Fibroblast of mammary gland (primary cell): ENCODE data around the gene PSTPIP1.

ENCODE experiments used
- DNase-seq: peaks from one replicate; pipeline ENCODE4 v3.0.0-alpha.2; 2010; ENCODE audit warnings: low read depth
- H3K4me3 ChIP-seq: 2 replicates; pipeline ENCODE4 v1.5.1; 2011; ENCODE audit warnings: low read depth, mild to moderate bottlenecking, low read length, moderate library complexity; ENCODE audit not compliant: control insufficient read depth
- TF ChIP-seq, protein P1 (sequence below): conservative IDR thresholded peaks from 2 replicates; pipeline ENCODE4 v1.5.1; 2011; ENCODE audit warnings: low read depth, low read length, inconsistent platforms; ENCODE audit not compliant: control insufficient read depth, insufficient read depth

Gene PSTPIP1

DNA sequence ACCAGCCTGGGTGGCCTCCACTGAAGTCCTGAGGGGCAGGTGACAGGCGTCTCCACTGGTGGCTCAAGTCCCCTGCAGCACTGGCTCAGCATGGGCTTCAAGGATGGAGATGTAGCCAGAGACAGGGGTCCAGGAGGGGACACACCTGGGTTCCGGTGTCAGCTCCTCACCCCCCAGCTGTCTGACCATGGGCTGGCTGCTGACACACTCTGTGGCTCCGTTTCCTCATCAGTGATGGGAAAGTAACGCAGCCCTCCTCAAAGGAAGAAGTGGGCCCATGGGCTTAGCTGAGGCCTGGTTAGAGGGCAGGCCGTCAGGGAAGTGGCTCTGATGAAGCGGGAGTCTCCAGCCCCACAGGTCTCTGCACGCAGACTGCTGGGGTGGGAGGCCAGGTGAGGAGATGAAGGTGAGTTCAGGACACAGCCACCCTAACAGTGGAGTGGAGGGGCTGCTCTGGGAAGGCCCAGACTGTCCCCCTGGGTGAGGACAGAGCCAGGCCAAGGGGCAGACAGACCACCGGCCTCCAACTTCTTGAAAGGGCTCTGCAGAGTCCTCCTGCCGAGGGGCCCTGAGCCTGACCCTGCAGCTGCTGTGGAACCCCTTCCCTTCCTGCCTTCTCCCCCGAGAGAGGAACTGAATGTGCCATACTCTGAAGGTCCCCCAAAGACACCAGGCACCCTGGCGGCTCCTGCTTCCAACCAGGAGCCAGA, 24.0 kb downstream of the PSTPIP1 start:
- H3K4me3 ChIP-seq = no peak overlapping the region
- DNase-seq = no peak

DNA sequence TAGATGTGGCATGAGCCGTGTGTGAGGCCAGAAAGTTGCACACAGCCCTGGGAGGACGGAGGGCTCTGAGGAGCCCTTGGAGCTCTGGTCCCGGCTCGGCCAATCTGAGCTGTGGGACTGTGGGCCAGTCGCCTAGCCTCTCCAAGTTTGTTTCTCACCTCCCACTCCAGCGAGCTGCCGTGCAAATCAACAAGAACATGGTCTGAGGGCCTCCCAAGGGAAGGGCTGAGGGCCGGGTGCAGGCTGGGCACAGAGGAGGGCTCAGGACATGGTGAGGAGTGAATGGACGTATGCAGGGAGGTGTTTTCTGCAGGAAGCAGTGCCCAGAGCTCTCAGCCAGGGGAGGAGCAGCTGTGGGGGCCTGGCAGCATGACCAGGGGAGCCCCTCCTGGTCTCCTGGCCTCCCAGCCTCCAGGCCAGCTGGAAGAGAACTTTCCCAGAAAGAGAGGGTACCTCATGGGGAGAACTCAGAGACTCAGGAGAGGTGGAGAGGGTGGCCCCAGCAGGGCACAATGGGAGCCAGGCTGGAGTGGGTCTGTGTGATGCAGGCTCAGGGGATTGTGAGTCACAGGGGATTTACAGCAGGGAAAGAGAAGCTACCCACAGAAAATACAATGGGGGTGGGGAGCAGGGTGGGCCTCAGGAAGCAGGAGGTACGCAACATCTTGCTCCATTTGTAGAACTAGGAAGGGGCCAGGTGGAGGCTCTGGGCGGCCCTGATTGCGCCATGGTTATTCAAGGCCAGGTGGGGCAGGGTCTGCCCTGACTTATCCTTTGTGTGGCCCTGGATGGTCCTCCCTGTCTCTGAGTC, 24.8 kb downstream of the PSTPIP1 start:
- TF ChIP-seq, protein P1, sequence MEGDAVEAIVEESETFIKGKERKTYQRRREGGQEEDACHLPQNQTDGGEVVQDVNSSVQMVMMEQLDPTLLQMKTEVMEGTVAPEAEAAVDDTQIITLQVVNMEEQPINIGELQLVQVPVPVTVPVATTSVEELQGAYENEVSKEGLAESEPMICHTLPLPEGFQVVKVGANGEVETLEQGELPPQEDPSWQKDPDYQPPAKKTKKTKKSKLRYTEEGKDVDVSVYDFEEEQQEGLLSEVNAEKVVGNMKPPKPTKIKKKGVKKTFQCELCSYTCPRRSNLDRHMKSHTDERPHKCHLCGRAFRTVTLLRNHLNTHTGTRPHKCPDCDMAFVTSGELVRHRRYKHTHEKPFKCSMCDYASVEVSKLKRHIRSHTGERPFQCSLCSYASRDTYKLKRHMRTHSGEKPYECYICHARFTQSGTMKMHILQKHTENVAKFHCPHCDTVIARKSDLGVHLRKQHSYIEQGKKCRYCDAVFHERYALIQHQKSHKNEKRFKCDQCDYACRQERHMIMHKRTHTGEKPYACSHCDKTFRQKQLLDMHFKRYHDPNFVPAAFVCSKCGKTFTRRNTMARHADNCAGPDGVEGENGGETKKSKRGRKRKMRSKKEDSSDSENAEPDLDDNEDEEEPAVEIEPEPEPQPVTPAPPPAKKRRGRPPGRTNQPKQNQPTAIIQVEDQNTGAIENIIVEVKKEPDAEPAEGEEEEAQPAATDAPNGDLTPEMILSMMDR = no peak
- no peak for DNase-seq
- no peak overlapping the region for H3K4me3 ChIP-seq

More for the DNA sequence above, 24.0 kb downstream of the PSTPIP1 start:
- TF ChIP-seq, protein P1 = no peak

DNA sequence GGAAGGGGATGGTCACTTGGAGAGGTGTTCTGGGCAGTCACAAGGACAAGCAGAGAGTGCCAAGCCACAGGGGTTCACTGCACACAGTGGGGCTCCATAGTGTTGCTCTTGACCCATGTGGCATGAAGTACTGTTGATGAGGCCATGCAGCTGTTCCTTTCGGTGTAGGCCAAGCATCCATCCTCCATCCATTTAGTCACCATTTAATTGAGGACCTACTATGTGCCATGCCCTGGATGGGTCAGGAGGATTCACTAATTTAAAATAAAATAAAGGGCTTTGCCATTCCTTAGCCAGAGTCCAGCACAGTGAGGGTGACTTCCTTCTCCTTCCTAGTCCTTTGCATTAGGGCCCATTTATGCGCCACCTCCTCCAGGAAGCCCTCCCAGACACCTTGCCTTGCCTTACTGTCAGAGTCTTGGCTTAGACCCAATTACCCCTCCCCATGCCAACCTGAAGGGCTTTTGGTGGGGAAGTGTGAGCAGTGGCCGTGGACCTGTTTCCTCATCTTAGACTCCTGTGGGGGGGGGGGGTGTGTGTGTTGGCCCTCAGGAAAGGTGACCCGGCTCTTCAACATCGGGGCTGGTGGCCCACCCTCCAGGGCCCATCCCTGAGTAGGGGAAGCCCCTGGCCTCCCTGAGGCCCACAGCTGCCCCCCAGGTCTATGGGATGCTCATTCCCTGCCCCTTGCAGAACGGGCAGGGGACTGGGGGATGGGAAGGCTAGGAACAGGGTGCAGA, 25.6 kb downstream of the PSTPIP1 start:
- TF ChIP-seq, protein P1 = no peak
- no peak for DNase-seq
- H3K4me3 ChIP-seq = no peak overlapping the region

DNA sequence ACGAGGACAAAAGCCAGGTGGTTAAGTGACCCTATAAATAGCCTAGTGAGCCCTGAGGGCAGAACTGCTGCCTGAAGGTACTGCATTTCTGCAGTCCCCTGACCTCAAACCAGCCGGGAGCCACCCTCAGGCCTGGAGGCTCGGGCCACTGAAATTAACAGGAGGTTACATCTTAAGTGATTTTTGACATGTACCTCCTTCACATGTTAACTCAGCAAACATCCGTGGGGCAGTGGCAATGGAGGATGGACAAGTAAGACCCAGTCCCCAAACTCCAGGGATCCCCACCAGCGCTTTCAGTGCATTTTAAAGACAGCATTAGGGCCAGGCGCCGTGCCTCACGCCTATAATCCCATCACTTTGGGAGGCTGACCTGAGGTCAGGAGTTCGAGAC, 26.2 kb downstream of the PSTPIP1 start:
- H3K4me3 ChIP-seq = no peak overlapping the region
- TF ChIP-seq, protein P1 = no peak
- DNase-seq = no peak

DNA sequence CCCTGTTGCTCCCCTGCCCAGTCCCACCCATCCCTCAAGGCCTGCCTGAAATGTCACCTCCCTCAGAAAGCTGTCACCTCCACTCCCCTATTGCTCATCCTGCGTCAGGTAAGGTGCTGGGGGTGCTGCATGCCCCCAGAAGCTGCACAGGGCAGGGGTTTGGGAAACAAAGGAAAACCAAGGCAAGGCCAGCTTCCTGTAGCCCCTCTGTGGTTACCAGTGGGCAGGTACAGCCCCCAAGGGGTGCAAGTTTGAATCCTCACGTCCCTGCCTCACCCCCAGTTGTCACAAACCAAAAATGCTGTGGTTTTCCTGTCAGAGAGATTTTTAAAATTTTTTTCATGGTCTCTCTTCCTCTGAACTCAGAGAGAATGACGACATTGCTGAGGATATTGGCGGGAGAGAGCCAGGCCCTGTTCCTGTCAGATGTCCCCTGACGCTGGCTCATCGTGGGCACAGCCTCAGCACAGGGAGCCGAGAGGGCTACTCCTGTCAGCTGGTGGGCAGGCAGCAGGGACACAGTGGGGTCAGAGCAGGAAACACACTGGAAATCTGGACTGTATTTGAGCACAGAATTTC, 27.0 kb downstream of the PSTPIP1 start:
- no peak overlapping the region for H3K4me3 ChIP-seq
- TF ChIP-seq, protein P1 = no peak
- DNase-seq = peak; percentile 47

DNA sequence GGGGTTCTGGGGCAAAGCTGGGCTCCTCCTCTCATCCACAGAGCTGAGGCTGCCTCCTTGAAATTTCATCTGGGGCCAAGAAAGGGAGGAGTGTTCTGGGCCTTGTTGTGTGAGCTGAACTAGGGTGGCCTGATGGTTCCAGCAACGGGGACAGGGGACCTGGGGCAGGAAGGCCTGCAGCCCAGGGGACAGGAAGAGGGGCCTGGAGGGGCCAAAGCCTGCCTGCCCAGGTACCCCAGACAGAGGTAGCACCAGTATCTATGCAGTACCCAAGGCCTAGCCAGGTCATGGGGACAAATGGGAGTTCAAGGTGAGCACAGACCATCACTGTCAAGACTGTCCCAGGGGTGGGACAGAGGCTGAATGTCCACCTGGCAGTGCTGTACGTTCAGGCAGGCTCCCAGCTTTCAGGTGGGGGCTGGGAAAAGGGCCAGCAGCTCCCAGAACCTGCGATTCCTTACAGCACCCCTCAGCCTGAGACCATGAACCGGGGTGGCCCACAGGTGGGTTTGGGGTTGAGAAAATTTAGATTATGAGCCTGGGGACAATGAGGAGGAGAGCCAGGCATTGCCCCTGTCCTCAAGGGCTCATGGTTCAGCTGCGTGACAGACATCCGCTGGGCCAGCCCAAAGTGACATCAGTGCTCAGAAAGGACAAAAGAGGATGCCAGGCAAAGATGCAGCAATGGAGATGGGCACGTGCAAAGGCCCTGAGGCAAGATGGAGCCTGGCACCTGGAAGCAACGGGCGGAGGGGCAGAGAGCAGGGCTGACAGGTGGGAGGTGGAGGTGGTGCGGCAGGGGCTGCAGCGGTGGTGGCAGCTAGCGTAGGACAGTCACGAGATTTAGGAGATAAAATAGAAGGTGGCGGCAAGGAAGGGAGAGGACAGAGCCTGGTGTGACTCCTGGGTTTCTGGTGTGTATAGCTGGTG, 28.0 kb downstream of the PSTPIP1 start:
- no peak for DNase-seq
- TF ChIP-seq, protein P1 = no peak
- H3K4me3 ChIP-seq = no peak overlapping the region
